DND-41 (cell line): Measurements from ENCODE around the gene OR51E2.

Experiments
- EZH2 ChIP-seq: IDR thresholded peaks from 3 replicates; pipeline ENCODE4 v1.6.1; 2012; ENCODE audit warnings: borderline replicate concordance, low read depth, mild to moderate bottlenecking, moderate library complexity, low read length, inconsistent platforms; ENCODE audit not compliant: severe bottlenecking
- TF ChIP-seq, protein P1 (sequence below): IDR thresholded peaks from 2 replicates; pipeline ENCODE4 v1.5.1; 2012; ENCODE audit warnings: borderline replicate concordance, low read length, moderate library complexity, mild to moderate bottlenecking; ENCODE audit not compliant: poor library complexity, severe bottlenecking; ENCODE audit errors: extremely low read depth

DNA sequence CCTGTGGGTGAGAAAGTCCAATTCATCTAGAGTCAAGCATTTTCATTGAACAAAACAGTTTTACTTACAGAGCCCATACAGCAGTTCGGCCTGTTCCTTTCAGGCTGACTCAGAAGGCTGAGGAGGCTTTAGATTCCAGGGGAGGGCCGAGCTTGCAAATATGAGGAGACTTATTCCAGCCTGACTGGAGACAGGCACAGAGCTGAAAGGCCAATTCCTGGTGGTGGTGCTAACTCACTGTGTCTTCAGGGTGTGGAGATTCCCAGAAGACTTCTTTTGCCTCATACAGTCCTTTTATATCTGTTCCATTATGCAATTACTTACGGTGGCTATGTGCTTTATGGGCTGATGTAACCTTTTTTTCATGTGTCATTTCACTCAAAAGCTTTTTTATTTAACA lies at the start of gene OR51E2:
- no peak for TF ChIP-seq EZH2
- TF ChIP-seq, protein P1, sequence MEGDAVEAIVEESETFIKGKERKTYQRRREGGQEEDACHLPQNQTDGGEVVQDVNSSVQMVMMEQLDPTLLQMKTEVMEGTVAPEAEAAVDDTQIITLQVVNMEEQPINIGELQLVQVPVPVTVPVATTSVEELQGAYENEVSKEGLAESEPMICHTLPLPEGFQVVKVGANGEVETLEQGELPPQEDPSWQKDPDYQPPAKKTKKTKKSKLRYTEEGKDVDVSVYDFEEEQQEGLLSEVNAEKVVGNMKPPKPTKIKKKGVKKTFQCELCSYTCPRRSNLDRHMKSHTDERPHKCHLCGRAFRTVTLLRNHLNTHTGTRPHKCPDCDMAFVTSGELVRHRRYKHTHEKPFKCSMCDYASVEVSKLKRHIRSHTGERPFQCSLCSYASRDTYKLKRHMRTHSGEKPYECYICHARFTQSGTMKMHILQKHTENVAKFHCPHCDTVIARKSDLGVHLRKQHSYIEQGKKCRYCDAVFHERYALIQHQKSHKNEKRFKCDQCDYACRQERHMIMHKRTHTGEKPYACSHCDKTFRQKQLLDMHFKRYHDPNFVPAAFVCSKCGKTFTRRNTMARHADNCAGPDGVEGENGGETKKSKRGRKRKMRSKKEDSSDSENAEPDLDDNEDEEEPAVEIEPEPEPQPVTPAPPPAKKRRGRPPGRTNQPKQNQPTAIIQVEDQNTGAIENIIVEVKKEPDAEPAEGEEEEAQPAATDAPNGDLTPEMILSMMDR, result no peak
